ENCODE results near the gene TMC3. TPM values are rescaled to one million over a fixed set of nuclear protein-coding genes. Genes with fewer than 3 reads are reported as not detected.

TMC3 gene
- total and polyA plus RNA-seq, 9 of the 15 experiments (the other 6 are each of a cell fraction or from before 2014, with no cell fraction given): 0.01 to 0.14 TPM; not detected in 7

- TF ChIP-seq ZNF639 (CRISPR knock-in tag; conservative IDR thresholded peaks at IDR 0.05 in 1 of 2, IDR thresholded peaks at IDR 0.05 in 1 of 2) (no peak), SMARCA4 (IDR thresholded peaks at IDR 0.05) (no peak), POLR3A (IDR thresholded peaks at IDR 0.05; ENCODE audit: borderline replicate concordance, extremely low read depth, insufficient read depth, insufficient read length) (no peak), ZHX1 (conservative IDR thresholded peaks at IDR 0.05; ENCODE audit: low read length) (no peak)
These were observed 6.7 kb upstream of the TMC3 start (continued) for GRCh38 chr15:81380668-81381067.

GRCh38 chr15:81380203-81380602 lies 6.2 kb upstream of the TMC3 start:
- in situ Hi-C loops (cut with MboI) (no loop called here), intact Hi-C loops (cut with micrococcal nuclease) (no loop called here)
- Histone ChIP-seq H2AFZ (ENCODE audit: low read depth, low read length) (no peak overlapping the region), H3K79me2 (ENCODE audit: control insufficient read depth, insufficient read depth, low read length) (no peaks in the 10 kb centered on the region), H3K4me3 (no peak overlapping the region), H3K27me3 (ENCODE audit: control insufficient read depth in 2 of 2, insufficient read depth in 2 of 2, low read length in 2 of 2) (peaks cover 7 to 12% of the 10 kb centered on the region in 2 experiments; a peak in 2 of 5 replicates), H3K27ac (ENCODE audit: extremely low read depth, low read depth, low read length) (no peak overlapping the region), H3K9me1 (ENCODE audit: control insufficient read depth, insufficient read depth, low read length) (no peaks in the 10 kb centered on the region), H4K20me1 (replicated peaks; ENCODE audit: control insufficient read depth, insufficient read depth, low read length) (no peaks in the 10 kb centered on the region; the same call in 1 of the 2 replicates), H3K9me3 (replicated peaks; ENCODE audit: control insufficient read depth, insufficient read depth, low read depth, low read length) (no peaks in the 10 kb centered on the region), H3K4me2 (ENCODE audit: insufficient read depth, low read length) (no peak overlapping the region), H3K4me1 (replicated peaks in 1 of 2; ENCODE audit: control insufficient read depth in 2 of 2, insufficient read depth in 2 of 2, low read length in 2 of 2) (no peaks in the 10 kb centered on the region), H3K36me3 (ENCODE audit: control insufficient read depth, insufficient read depth, low read length) (no peaks in the 10 kb centered on the region), H3K9ac (ENCODE audit: insufficient read depth in 1 of 2, low read depth in 2 of 2, low read length in 2 of 2) (no peak overlapping the region)
- WGBS (ENCODE audit: insufficient coverage, low coverage, missing lambda C conversion rate): 0% methylated on average over 3 of the region's 3 CpGs
- ATAC-seq (no peak), FAIRE-seq (no peak), DNase-seq (ENCODE audit: extremely low read depth in 1 of 4, low spot score in 3 of 4) (no peak)
- BruUV-seq (replicated peaks): no TSS peak
- ChIA-PET POLR2A (interaction anchor here (0.7 kb wide), 1 partner anchor 24 kb away, joined by 3 read pairs; no protein-coding TSS in a partner anchor), CTCF (ENCODE audit: low intra/inter-chr PET ratio) (no interaction called here)
- TF ChIP-seq, protein P1, sequence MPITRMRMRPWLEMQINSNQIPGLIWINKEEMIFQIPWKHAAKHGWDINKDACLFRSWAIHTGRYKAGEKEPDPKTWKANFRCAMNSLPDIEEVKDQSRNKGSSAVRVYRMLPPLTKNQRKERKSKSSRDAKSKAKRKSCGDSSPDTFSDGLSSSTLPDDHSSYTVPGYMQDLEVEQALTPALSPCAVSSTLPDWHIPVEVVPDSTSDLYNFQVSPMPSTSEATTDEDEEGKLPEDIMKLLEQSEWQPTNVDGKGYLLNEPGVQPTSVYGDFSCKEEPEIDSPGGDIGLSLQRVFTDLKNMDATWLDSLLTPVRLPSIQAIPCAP (CRISPR knock-in tag; IDR thresholded peaks at IDR 0.05; ENCODE audit: borderline replicate concordance): no peak
- TF ChIP-seq TAF15 (IDR thresholded peaks at IDR 0.05; ENCODE audit: low read depth, low read length) (no peak), ZKSCAN8 (CRISPR knock-in tag; IDR thresholded peaks at IDR 0.05) (no peak), ZNF263 (CRISPR knock-in tag; IDR thresholded peaks at IDR 0.05; ENCODE audit: borderline replicate concordance) (no peak)
- TF ChIP-seq, protein P2, sequence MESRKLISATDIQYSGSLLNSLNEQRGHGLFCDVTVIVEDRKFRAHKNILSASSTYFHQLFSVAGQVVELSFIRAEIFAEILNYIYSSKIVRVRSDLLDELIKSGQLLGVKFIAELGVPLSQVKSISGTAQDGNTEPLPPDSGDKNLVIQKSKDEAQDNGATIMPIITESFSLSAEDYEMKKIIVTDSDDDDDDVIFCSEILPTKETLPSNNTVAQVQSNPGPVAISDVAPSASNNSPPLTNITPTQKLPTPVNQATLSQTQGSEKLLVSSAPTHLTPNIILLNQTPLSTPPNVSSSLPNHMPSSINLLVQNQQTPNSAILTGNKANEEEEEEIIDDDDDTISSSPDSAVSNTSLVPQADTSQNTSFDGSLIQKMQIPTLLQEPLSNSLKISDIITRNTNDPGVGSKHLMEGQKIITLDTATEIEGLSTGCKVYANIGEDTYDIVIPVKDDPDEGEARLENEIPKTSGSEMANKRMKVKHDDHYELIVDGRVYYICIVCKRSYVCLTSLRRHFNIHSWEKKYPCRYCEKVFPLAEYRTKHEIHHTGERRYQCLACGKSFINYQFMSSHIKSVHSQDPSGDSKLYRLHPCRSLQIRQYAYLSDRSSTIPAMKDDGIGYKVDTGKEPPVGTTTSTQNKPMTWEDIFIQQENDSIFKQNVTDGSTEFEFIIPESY (CRISPR knock-in tag; IDR thresholded peaks at IDR 0.05): no peak
